Hematopoietic multipotent progenitor cell treated with erythropoietin and hydrocortisone succinate and interleukin-3 and kit ligand, for 4 days (in vitro differentiated cells): ENCODE measurements around the gene SLC25A33.
A peak's percentile ranks its signal among the peaks of the same experiment; 100 is the strongest.

Experiments
- DNase-seq: peaks from one replicate; pipeline ENCODE4 v3.0.0-alpha.2; 2015

The SLC25A33 gene

DNA sequence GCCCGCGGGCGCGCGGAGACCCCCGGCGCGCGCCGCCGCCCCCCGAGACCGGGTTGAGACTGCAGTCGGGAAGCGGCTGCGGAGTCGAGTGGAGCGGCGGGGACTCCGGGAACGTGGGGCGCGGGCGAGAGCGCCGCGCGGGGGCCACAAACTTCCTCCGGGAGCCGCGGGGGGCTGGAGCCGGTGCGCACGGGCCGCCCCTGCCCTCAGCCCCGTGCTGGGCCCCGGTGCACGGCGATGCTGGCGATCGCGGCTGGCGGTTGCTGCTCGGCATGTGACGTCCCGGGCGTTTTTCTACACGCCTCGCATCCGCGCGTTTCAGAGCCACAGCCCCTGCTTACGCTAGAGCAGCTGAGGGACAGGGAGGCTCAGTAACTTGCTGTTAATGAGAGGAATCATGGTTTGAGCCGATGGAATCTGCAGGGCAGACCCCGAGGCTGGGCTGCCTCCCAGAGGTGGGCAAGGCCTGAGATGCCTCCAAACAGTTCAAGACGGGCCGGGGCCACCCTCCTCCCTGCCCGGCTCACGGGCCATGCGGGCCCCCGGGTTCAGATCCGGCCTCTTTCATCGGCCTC, 50.0 kb downstream of the SLC25A33 start:
- DNase-seq: peak; percentile 71

- DNase-seq: peak; percentile 37
Observed at GRCh38 chr1:9589719-9590157, 50.5 kb downstream of the SLC25A33 start.

GRCh38 chr1:9590201-9590600, 50.9 kb downstream of the SLC25A33 start:
- DNase-seq: no peak

- no peak for DNase-seq
Observed at GRCh38 chr1:9590945-9591668, 51.8 kb downstream of the SLC25A33 start.

DNA sequence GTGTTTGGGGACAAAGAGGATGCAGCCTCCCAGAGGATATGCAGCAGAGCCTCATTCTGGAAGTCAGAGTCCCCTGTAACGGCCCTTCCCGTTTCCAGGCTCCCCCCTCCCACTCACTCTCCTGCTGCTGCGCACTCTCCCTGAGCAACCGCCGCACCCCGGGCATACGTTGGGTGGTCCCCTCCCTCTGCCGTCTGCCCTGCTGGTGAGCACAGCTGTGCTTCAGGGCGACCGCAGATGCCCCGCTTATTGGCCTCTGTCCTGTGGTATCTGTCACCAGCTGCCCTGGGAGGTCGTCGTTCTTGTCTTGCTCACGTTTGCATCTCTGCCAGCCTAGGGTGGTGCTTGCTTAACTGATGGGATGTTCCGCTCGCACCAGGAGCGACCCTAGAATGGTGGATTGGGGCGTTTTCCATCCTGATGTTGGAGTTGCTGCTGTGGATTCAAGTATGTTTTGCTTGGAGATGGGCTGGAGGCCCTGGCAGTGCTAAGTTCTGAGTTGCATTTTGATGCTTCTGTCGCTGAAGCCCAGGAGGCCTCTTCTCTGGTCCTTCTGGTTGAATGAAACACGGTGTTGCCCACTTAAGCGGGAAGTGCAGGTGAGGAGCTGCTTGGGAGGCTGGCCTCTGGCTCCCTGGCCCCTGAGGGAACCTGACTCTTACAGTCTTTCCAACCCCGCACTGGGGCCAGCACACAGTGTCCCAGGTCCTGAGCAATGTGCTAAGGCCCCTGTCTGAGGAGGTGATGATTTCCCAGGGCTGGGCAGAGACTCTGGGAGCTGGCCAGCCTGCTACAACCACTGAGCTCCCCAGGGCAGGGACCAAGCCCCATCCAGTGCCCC, 52.6 kb downstream of the SLC25A33 start:
- no peak for DNase-seq

GRCh38 chr1:9592510-9593075, 53.3 kb downstream of the SLC25A33 start:
- DNase-seq: no peak

GRCh38 chr1:9593147-9593491, 53.9 kb downstream of the SLC25A33 start:
- DNase-seq: no peak

DNA sequence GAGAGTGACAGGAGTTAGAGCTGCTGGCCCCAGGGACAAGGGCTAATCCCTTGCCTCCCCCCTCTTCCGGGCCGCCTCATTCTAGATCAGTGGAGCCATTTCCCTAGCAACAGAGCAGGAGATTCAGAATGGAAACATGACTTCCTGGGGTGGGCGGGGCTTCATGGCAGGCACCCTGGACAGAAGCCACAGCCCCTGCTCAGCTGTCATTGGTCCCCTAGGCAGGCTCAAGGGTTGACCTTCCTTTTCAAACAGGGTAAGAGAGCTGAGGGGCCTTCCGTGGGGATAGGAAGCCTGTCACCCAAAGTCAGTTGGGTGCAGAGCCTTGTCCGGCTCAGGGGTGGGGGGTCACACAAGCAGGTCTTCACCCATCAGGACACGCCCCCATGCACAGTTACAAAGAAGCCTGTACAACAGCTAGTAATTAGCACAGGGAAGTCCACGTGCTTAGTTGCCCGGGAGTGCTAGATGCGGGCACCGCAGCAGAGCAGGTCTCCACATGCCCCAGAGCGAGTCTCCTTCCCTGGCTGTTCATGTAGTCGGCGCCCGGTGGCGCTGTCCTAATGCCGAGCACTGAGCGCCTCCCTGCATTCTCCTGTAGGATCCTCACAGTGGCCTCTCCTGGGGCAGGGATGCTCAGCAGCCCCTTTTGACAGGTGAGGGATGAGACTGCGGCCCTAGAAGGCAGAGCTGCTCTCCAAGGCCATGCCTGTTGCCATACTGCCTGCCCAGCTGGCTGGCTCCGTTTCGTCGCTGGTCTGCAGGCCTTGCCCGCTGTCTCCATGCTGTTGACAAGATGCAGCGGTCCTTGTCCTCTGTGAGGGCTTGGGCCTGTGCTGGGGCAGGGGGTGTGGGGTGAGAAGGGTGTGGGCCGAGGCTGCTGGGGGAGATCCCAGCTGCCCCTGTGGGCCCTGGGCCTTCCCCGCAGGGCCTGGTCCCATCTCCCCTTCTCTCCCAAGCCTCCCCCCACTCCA, 54.5 kb downstream of the SLC25A33 start:
- DNase-seq: peak; percentile 95

DNA sequence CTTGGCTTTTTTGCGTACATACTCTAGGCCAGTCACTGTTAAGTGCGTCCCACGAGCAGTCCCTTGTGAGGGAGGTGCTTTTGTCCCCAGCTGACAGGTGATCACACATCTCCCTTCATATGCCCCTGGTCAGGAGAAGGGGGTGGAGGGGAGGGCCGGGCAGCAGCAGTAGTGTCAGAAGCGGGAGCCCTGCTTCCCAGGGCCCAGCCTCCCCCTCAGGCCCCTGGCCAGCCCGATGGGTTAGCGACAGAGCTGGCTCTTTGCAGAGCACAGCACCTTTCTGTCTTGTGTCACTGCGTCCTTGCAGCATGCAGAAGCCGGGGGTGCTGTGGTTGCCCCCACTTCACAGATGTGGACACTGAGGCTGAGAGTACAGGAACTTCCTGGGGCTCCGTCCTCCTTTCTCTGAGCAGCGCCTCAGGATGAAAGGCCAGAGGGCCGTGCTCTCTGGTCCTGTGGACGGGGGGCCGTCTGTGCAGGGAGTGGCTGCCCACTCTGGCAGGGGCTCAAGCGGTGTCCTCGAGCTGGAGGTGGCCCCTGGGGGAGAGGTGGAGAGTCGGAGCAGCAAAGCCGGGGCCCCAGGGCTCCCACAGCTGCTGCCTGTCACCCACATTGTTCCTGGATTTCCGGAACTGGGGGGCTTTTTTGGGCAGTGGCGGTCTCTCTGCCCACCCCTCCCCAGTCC, 55.3 kb downstream of the SLC25A33 start:
- no peak for DNase-seq

DNA sequence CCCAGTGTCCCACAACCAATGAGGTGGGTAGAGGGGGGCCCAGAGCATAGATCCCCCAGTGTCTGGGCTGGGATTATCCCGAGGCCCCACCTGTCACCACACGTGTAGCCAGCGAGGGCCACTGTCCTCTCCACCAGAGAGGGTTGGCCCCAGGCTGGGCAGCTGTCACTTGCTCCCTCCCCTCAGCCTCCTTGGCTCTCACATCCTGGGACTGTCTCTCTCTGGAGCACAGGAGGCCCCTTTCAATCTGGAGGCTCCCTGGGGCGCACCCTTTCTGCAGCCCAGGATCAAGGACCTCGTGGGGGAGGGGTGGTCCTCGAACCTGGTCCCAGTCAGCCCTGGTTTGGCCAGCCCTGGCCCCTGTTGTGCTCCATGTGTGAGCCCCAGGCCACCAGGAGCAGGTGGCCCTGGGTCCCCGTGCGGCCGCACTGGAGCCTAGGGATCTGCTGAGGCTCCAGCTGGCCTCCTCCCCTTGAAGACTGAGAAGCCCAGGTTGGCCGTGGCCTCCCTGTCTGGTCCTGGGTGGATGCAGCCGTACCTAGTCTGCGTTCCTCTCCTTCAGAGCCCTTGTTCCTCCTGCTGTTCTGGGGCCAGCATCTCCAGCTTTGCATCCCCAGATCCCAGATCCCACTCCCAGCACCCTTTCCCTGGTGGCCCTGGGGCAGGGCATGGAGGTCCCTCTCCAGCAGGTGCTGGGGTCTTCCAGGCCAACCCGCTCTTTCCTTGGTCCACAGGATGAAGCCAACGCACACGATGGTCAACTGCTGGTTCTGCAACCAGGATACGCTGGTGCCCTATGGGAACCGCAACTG, 56.1 kb downstream of the SLC25A33 start:
- no peak for DNase-seq

- DNase-seq: no peak
Observed at GRCh38 chr1:9595968-9596340, 56.7 kb downstream of the SLC25A33 start.

GRCh38 chr1:9596415-9597123, 57.3 kb downstream of the SLC25A33 start:
- peak; percentile 33 for DNase-seq

DNA sequence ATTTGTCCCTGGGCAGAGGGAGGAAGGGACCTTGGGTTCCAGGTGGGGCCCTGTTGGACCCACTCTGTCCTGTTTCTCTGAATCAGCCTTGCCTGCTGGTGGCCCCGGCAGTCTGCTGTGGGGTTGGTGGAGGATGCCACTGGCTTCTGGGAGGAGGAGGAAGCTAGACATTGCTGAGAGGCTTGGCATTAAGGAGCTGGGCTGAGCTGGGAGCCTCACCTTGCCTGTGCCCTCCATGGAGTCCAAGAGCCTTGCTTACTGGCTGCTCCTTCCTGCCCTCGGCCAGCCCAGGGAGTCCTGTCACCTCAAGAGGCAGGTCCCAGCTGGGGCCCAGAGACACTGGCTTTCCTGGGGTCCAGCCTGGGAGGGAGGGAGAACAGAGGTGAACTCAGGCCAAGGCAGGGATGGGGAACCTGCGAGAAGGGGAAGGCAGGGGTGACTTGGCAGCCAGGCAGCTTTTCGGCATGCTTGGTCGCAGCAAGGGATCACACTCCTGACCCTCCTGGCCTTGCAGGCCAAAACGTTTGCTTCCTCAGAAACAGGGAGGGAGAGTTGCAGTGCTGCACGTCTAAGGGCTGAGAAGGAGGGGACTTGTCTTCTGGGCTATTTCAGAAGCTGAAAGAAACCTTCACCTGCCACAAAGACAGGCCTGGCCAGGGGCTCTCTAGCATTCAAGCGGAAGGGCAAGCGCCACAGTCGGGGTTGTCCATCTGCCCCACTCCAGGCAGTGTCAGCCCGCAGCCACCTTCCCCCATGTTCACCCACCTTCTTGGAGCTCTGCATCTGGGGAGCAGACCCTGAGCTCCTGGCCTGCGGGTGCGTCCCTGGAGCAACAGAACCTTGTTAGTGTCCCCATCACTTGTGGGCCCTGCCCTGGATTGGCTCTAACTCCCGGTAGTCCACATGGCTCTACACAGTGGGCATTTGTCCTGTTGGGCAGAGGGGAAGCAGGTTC, 58.4 kb downstream of the SLC25A33 start:
- no peak for DNase-seq

DNA sequence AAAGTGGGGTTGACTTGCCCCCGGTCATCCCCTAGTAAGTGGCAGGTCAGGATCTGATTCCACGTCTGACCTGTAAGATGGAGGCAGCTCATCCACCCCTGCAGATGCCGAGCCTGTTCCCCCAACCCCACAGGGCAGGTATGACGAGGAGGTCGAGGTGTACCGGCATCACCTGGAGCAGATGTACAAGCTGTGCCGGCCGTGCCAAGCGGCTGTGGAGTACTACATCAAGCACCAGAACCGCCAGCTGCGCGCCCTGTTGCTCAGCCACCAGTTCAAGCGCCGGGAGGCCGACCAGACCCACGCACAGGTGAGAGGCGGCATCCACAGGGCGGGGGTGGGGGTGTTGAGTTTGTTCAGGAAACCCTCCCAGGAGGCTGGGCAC, 59.0 kb downstream of the SLC25A33 start:
- no peak for DNase-seq

DNA sequence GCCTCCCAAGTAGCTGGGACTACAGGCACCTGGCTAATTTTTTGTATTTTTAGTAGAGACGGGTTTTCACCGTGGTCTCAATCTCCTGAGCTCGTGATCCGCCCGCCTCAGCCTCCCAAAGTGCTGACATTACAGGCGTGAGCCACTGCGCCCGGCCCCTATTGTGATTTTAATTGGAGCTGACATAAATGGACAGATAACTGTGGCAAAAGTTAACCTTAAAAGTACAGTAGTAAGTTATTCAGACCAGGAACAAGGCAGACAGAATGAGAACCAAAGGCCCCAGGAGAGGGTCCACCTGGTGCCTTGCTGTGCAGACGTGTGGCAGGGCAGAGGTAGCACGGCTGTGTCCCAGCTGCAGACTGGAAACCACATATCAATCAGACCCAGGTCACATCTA, 60.5 kb downstream of the SLC25A33 start:
- DNase-seq: no peak

DNA sequence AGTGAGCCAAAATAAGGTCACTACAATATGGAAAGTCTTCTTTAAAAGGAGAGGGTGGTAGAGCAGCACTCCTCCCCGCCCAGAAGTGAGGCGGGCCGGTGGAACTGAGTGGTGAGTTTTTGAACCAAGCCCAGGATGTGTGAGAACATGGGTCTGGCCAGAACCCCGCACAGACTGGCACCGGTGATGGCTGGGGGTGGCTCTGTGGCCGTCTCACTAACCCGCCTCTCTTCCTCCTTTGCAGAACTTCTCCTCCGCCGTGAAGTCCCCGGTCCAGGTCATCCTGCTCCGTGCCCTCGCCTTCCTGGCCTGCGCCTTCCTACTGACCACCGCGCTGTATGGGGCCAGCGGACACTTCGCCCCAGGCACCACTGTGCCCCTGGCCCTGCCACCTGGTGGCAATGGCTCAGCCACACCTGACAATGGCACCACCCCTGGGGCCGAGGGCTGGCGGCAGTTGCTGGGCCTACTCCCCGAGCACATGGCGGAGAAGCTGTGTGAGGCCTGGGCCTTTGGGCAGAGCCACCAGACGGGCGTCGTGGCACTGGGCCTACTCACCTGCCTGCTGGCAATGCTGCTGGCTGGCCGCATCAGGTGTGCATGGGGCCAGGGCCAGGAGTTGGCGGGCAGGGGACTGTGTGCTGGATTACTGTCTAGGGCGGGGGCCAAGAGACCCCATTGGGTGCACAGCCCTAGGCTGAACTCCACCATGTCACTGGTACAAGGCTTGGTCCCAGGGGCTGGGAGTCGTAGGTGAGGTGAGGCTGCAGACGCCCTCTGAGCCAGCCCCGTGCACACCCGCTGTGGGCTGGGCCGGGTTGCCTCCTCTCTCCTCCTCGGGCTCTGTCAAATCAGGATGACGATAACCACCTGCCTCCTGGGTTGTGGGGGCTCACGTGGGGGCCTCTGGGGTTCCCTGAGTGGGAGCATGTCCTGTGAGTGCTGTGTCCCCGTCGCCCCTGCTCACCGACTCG, 61.9 kb downstream of the SLC25A33 start:
- DNase-seq: no peak

DNA sequence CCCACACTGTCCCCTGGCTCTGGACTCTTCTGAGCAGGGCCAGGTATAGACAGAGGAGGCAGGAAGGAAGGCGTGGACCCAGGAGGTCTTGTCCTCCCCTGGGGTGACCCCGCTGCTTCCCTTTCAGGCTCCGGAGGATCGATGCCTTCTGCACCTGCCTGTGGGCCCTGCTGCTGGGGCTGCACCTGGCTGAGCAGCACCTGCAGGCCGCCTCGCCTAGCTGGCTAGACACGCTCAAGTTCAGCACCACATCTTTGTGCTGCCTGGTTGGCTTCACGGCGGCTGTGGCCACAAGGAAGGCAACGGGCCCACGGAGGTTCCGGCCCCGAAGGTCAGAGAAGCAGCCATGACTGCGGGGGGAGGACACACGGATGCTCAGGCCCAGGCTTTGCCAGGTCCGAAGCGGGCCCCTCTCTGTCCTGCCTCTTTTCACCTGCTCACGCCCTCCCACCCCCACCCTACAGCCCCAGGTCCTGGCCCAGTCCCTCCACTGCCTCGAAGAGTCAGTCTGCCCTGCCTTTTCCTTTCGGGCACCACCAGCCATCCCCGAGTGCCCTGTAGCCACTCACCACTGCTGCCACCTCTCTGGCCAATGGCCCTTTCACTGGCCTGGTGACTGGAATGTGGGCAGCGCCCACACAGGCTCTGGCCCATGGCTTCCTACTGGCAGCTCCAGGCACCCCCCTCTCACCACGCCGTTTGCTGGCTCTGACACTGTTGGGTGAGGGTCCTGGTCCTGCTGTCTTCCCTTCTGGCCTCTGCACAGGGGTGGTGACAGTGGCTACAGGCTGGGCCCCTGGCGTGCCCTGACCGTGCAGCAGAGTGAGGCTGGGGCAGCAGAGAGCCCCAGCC, 62.9 kb downstream of the SLC25A33 start:
- DNase-seq: no peak
